Mononuclear cell (primary cell): Measurements from ENCODE around the gene NFATC2. TPM values are rescaled to one million over a fixed set of nuclear protein-coding genes. Genes with fewer than 3 reads are reported as not detected.
"Not testable (repeated sequence)": the region's sequence is repeated elsewhere in the genome, so short reads cannot be mapped to it uniquely, and the experiment has no call there.

Source experiments
- H3K27me3 ChIP-seq: 2 replicates; pipeline ENCODE4 v1.6.0; 2011; ENCODE audit warnings: low read length, control low read depth; ENCODE audit not compliant: insufficient read depth
- H3K4me1 ChIP-seq: 2 replicates; pipeline ENCODE4 v1.5.1; 2011; ENCODE audit warnings: mild to moderate bottlenecking, low read length, control low read depth; ENCODE audit not compliant: insufficient read depth
- H3K4me3 ChIP-seq: 2 replicates; pipeline ENCODE4 v1.5.1; 2011; ENCODE audit warnings: mild to moderate bottlenecking, low read length, moderate library complexity
- H3K9me3 ChIP-seq: 2 replicates; pipeline ENCODE4 v1.5.1; 2011; ENCODE audit warnings: low read depth, mild to moderate bottlenecking, control low read depth, low read length
- total RNA-seq: library from RNA; depleted of rRNA; stranded (reverse); fragments of >200 nt; gene quantifications from one replicate; pipeline ENCODE4 v1.2.3, GENCODE V29; 2012

Gene NFATC2
- total RNA-seq, 1 donor, result 12.2 TPM

GRCh38 chr20:51490635-51491034, 51.9 kb downstream of the NFATC2 start:
- no peaks in the 10 kb centered on the region for H3K9me3 ChIP-seq
- H3K27me3 ChIP-seq, result no peaks in the 10 kb centered on the region
- peaks cover 48% of the 10 kb centered on the region for H3K4me1 ChIP-seq
- no peak overlapping the region for H3K4me3 ChIP-seq

- Histone ChIP-seq H3K4me3 (no peak overlapping the region), H3K27me3 (no peaks in the 10 kb centered on the region), H3K4me1 (peaks cover 38% of the 10 kb centered on the region), H3K9me3 (no peaks in the 10 kb centered on the region)
Observed at GRCh38 chr20:51489611-51490010, 52.9 kb downstream of the NFATC2 start.

- H3K4me1 ChIP-seq, result peaks cover 25% of the 10 kb centered on the region
- H3K27me3 ChIP-seq, result no peaks in the 10 kb centered on the region
- H3K9me3 ChIP-seq, result no peaks in the 10 kb centered on the region
- no peak overlapping the region for H3K4me3 ChIP-seq
Observed at GRCh38 chr20:51488331-51488730, 54.2 kb downstream of the NFATC2 start.

- no peak overlapping the region for H3K4me3 ChIP-seq
- H3K4me1 ChIP-seq, result peaks cover 19% of the 10 kb centered on the region
- H3K27me3 ChIP-seq, result no peaks in the 10 kb centered on the region
- no peaks in the 10 kb centered on the region for H3K9me3 ChIP-seq
Observed at GRCh38 chr20:51487565-51488268, 54.8 kb downstream of the NFATC2 start.

- H3K9me3 ChIP-seq, result no peaks in the 10 kb centered on the region
- H3K4me3 ChIP-seq, result no peak overlapping the region
- H3K4me1 ChIP-seq, result peaks cover 13% of the 10 kb centered on the region
- H3K27me3 ChIP-seq, result no peaks in the 10 kb centered on the region
Observed at GRCh38 chr20:51487076-51487475, 55.4 kb downstream of the NFATC2 start.

- Histone ChIP-seq H3K27me3 (no peaks in the 10 kb centered on the region), H3K9me3 (no peaks in the 10 kb centered on the region), H3K4me1 (peaks cover 13% of the 10 kb centered on the region), H3K4me3 (no peak overlapping the region)
Observed at GRCh38 chr20:51486197-51487005, 56.1 kb downstream of the NFATC2 start.

GRCh38 chr20:51484831-51485230, 57.7 kb downstream of the NFATC2 start:
- Histone ChIP-seq H3K27me3 (no peaks in the 10 kb centered on the region), H3K9me3 (no peaks in the 10 kb centered on the region), H3K4me1 (peaks cover 21% of the 10 kb centered on the region), H3K4me3 (no peak overlapping the region)

- peaks cover 21% of the 10 kb centered on the region for H3K4me1 ChIP-seq
- H3K27me3 ChIP-seq, result no peaks in the 10 kb centered on the region
- H3K4me3 ChIP-seq, result no peak overlapping the region
- H3K9me3 ChIP-seq, result no peaks in the 10 kb centered on the region
Observed at GRCh38 chr20:51484141-51484815, 58.2 kb downstream of the NFATC2 start.

GRCh38 chr20:51482836-51483473, 59.6 kb downstream of the NFATC2 start:
- Histone ChIP-seq H3K4me3 (no peak overlapping the region), H3K4me1 (peaks cover 21% of the 10 kb centered on the region), H3K27me3 (no peaks in the 10 kb centered on the region), H3K9me3 (no peaks in the 10 kb centered on the region)

GRCh38 chr20:51481341-51481914, 61.1 kb downstream of the NFATC2 start:
- Histone ChIP-seq H3K27me3 (no peaks in the 10 kb centered on the region), H3K4me3 (no peak overlapping the region), H3K9me3 (no peaks in the 10 kb centered on the region), H3K4me1 (peaks cover 21% of the 10 kb centered on the region)

- Histone ChIP-seq H3K9me3 (no peaks in the 10 kb centered on the region), H3K4me1 (peaks cover 21% of the 10 kb centered on the region), H3K4me3 (no peak overlapping the region), H3K27me3 (no peaks in the 10 kb centered on the region)
Observed at GRCh38 chr20:51480507-51481270, 61.8 kb downstream of the NFATC2 start.

- peaks cover 11% of the 10 kb centered on the region for H3K4me1 ChIP-seq
- not testable (repeated sequence) for H3K9me3 ChIP-seq, H3K27me3 ChIP-seq, H3K4me3 ChIP-seq
Observed at GRCh38 chr20:51476106-51476505, 66.4 kb downstream of the NFATC2 start.

- H3K27me3 ChIP-seq, result no peaks in the 10 kb centered on the region
- H3K4me3 ChIP-seq, result no peak overlapping the region
- H3K4me1 ChIP-seq, result peaks cover 6% of the 10 kb centered on the region
- H3K9me3 ChIP-seq, result no peaks in the 10 kb centered on the region
Observed at GRCh38 chr20:51473771-51474170, 68.7 kb downstream of the NFATC2 start.

- H3K9me3 ChIP-seq, result no peaks in the 10 kb centered on the region
- no peaks in the 10 kb centered on the region for H3K27me3 ChIP-seq
- H3K4me3 ChIP-seq, result no peak overlapping the region
- peaks cover 6% of the 10 kb centered on the region for H3K4me1 ChIP-seq
Observed at GRCh38 chr20:51473256-51473655, 69.3 kb downstream of the NFATC2 start.
